ENCODE measurements around the gene R3HDM2. TPM values are rescaled to one million over a fixed set of nuclear protein-coding genes. Genes with fewer than 3 reads are reported as not detected.

Gene R3HDM2
- total and polyA plus RNA-seq, 2 of the 13 experiments (the other 11 are each of a cell fraction or from before 2014, with no cell fraction given) = 11.1 to 23.5 TPM

DNA sequence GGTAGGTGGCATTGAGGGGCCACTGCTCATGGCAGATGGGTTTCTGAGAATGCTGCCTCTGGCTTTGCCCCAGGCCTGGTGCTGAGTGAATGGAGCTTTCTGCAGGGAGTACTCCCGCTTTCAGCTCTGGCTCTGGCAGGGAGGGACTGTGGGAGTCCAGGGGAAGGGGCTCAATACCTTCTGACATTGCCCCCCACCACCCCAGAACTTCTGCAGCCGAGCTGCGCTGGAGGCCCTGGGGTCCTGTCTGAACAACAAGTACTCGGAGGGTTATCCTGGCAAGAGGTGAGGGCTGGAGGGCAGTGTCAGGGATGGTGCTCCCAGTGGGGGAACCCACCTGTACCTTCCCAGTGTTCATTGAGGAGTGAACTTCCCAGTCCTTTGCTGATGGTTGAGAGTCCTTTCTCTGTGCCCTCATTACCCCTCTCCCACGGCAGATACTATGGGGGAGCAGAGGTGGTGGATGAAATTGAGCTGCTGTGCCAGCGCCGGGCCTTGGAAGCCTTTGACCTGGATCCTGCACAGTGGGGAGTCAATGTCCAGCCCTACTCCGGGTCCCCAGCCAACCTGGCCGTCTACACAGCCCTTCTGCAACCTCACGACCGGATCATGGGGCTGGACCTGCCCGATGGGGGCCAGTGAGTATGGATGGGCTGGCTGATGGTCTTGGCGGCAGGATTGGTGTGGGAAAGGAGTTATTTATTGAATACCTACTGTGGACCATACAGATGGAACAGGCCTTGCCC lies 199.4 kb downstream of the R3HDM2 start:
- no TSS peak for BruUV-seq (replicated peaks)
- ATAC-seq = no peak
- ChIA-PET CTCF (ENCODE audit: low intra/inter-chr PET ratio, low total read pairs) (no interaction called here), POLR2A (interaction anchor here (2.3 to 3.2 kb wide), 3 partner anchors 10 to 289 kb away, joined by 8 to 116 read pairs (median 10); partner anchors contain the start of genes DDIT3 and NEMP1)
- no peak for FAIRE-seq
- Histone ChIP-seq H4K20me1 (ENCODE audit: insufficient read depth, low read length) (peaks cover 12% of the 10 kb centered on the region; the same call in 1 of the 2 replicates), H3K9ac (ENCODE audit: insufficient read depth, low read depth, low read length) (peak overlapping the region; percentile 95), H3K4me1 (ENCODE audit: insufficient read depth, low read length) (peaks cover 74% of the 10 kb centered on the region), H3K36me3 (replicated peaks in 1 of 2; ENCODE audit: control insufficient read depth in 1 of 2, insufficient read depth in 2 of 2, low read length in 2 of 2) (peaks cover 20 to 34% of the 10 kb centered on the region in 2 experiments), H3K79me2 (ENCODE audit: insufficient read depth, low read length) (peaks cover 33% of the 10 kb centered on the region), H3K9me3 (ENCODE audit: low read length) (no peaks in the 10 kb centered on the region), H3K4me2 (ENCODE audit: low read depth, low read length) (peak overlapping the region; percentile 97), H3K4me3 (replicated peaks in 1 of 3; ENCODE audit: insufficient read depth in 1 of 3, low read depth in 2 of 3, low read length in 3 of 3) (peak overlapping the region; percentile 71 to 82 (median 75)), H3K27me3 (ENCODE audit: control insufficient read depth in 1 of 2, insufficient read depth in 2 of 2, low read length in 2 of 2) (peaks cover 0 to 11% of the 10 kb centered on the region in 2 experiments; a peak in 4 of 5 replicates), H3K27ac (ENCODE audit: extremely low read length, insufficient read depth, low read length) (no peak overlapping the region), H2AFZ (ENCODE audit: low read length) (no peak overlapping the region)
- WGBS (ENCODE audit: low lambda C conversion rate) = 94% methylated on average over 9 of the region's 13 CpGs
- intact Hi-C loops (cut with micrococcal nuclease; ENCODE audit: unreplicated experiment) (no loop called here), in situ Hi-C loops (cut with HindIII; ENCODE audit: extremely low pct_ligation_motif_present, low pct_unique_long_range_greater_than_20kb) (no loop called here)
- peak; percentile 37 for TF ChIP-seq AGO2 (optimal IDR thresholded peaks at IDR 0.05; ENCODE audit: low read depth, low read length)
- no peak for TF ChIP-seq ZNF816 (CRISPR knock-in tag; IDR thresholded peaks at IDR 0.05; ENCODE audit: borderline replicate concordance)
- no peak for DNase-seq (ENCODE audit: low spot score)

DNA sequence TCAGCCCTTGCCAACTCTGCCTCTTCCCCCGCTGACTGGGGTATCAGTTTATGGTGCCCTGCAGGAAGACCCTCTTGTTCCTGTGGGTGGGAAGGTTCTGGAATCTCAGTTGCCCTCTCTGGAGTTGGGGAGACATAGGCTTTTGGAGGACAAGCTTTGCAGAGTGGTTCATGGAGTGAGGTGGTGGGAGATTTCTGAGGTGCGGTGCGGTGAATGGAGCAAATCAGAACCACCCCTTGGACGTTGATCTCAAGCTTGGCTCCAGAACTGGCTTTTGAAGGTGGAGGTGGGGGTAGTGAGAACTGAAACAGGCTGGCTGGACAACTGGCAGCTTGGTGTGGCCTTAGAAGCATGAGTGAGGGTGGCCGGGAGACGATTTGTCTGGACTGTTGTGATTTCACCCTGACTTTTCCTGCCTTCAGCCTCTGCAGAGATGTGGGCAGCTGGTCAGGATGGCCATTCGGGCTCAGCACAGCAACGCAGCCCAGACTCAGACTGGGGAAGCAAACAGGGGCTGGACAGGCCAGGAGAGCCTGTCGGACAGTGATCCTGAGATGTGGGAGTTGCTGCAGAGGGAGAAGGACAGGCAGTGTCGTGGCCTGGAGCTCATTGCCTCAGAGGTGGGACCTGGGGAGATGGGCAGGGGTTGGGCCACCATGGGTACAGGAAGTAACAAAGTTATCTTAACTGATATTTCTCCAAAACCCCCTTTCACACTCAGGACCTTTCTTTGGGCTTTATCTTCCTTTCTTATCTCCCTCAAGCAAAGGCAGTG lies 200.3 kb downstream of the R3HDM2 start:
- no peak for FAIRE-seq
- H3K4me2 ChIP-seq (ENCODE audit: low read depth, low read length) = peak overlapping the region; percentile 97
- H3K9me3 ChIP-seq (ENCODE audit: low read length) = no peaks in the 10 kb centered on the region
- peak overlapping the region; percentile 95 for H3K9ac ChIP-seq (ENCODE audit: insufficient read depth, low read depth, low read length)
- in situ Hi-C loops (cut with HindIII; ENCODE audit: extremely low pct_ligation_motif_present, low pct_unique_long_range_greater_than_20kb) (no loop called here), intact Hi-C loops (cut with micrococcal nuclease; ENCODE audit: unreplicated experiment) (loop anchor here (1.0 kb wide), 1 partner anchor 9 kb away; no protein-coding TSS in a partner anchor)
- DNase-seq (ENCODE audit: low spot score) = peak; percentile 34
- peaks cover 33% of the 10 kb centered on the region for H3K79me2 ChIP-seq (ENCODE audit: insufficient read depth, low read length)
- ChIA-PET POLR2A (interaction anchor here (0.8 to 3.2 kb wide), 19 partner anchors 9 to 290 kb away, joined by 3 to 116 read pairs (median 8); partner anchors contain the start of genes DDIT3, INHBE, LRP1 and NEMP1), CTCF (ENCODE audit: low intra/inter-chr PET ratio, low total read pairs) (interaction anchor here (8.7 kb wide), 1 partner anchor 9 kb away, joined by 87 read pairs; a partner anchor contains a TSS)
- H3K27me3 ChIP-seq (ENCODE audit: control insufficient read depth in 1 of 2, insufficient read depth in 2 of 2, low read length in 2 of 2) = peaks cover 0 to 19% of the 10 kb centered on the region in 2 experiments; a peak in 4 of 5 replicates
- H3K4me3 ChIP-seq (replicated peaks in 1 of 3; ENCODE audit: insufficient read depth in 1 of 3, low read depth in 2 of 3, low read length in 3 of 3) = peak overlapping the region; percentile 71 to 82 (median 75)
- H3K4me1 ChIP-seq (ENCODE audit: insufficient read depth, low read length) = peaks cover 81% of the 10 kb centered on the region
- H4K20me1 ChIP-seq (ENCODE audit: insufficient read depth, low read length) = peaks cover 11% of the 10 kb centered on the region; the same call in 1 of the 2 replicates
- 3% methylated on average over 8 of the region's 10 CpGs for WGBS (ENCODE audit: low lambda C conversion rate)
- H3K36me3 ChIP-seq (replicated peaks in 1 of 2; ENCODE audit: control insufficient read depth in 1 of 2, insufficient read depth in 2 of 2, low read length in 2 of 2) = peaks cover 20 to 34% of the 10 kb centered on the region in 2 experiments
- BruUV-seq (replicated peaks) = TSS peak; percentile 63
- peak overlapping the region; percentile 95 for H3K27ac ChIP-seq (ENCODE audit: extremely low read length, insufficient read depth, low read length)
- no peak overlapping the region for H2AFZ ChIP-seq (ENCODE audit: low read length)
- ATAC-seq = peak; percentile 7
- TF ChIP-seq NFIC (IDR thresholded peaks at IDR 0.05; ENCODE audit: low read length) (no peak), JUN (CRISPR knock-in tag; IDR thresholded peaks at IDR 0.05) (no peak), KLF16 (CRISPR knock-in tag; IDR thresholded peaks at IDR 0.05) (0 out of 4 replicates have a peak, but pooled peaks of 1 of the 2 experiments have one; percentile 3), SAFB2 (CRISPR knock-in tag; IDR thresholded peaks at IDR 0.05; ENCODE audit: borderline replicate concordance, low read depth) (no peak), ZNF709 (CRISPR knock-in tag; IDR thresholded peaks at IDR 0.05) (0 out of 2 replicates have a peak, but pooled peaks have one; percentile 33), NKX3-1 (CRISPR knock-in tag; IDR thresholded peaks at IDR 0.05) (no peak), ZNF563 (CRISPR knock-in tag; IDR thresholded peaks at IDR 0.05) (0 out of 2 replicates have a peak, but pooled peaks have one; percentile 43), PRPF4 (IDR thresholded peaks at IDR 0.05; ENCODE audit: low read depth, low read length, poor library complexity, severe bottlenecking) (no peak), ETV6 (CRISPR knock-in tag; conservative IDR thresholded peaks at IDR 0.05) (no peak), SOX5 (CRISPR knock-in tag; IDR thresholded peaks at IDR 0.05; ENCODE audit: borderline replicate concordance) (no peak), ZBTB7B (CRISPR knock-in tag; IDR thresholded peaks at IDR 0.05) (0 out of 2 replicates have a peak, but pooled peaks have one; percentile 5), ZBTB7A (CRISPR knock-in tag; IDR thresholded peaks at IDR 0.05) (no peak), CBX1 (IDR thresholded peaks at IDR 0.05; ENCODE audit: low read depth) (no peak), KDM3A (CRISPR knock-in tag; IDR thresholded peaks at IDR 0.05; ENCODE audit: low read depth) (no peak)
